Activated CD4-positive, alpha-beta T cell treated with anti-CD3 and anti-CD28 coated beads, Interleukin-2, Interleukin-4, amounts not matched to agents 100 ng/mL and 50 ng/mL, durations not matched to agents 16 hours and 8 hours (primary cell): ENCODE data around the gene BCL6.

Experiments
- DNase-seq: peaks from one replicate; pipeline ENCODE4 v3.0.0-alpha.2; 2020; ENCODE audit warnings: low spot score

BCL6 gene

GRCh38 chr3:187745201-187746058, at the start of gene BCL6:
Gene BCL6, minus strand, starts transcription at chr3:187745468. Its CDS starts 11,775 bp downstream, at chr3:187733693.
- DNase-seq: peak; percentile 94

GRCh38 chr3:187794731-187795130, 49.5 kb upstream of the BCL6 start:
- DNase-seq: no peak

- DNase-seq: no peak
Observed at GRCh38 chr3:187793618-187794017, 48.4 kb upstream of the BCL6 start.

GRCh38 chr3:187792521-187792920, 47.3 kb upstream of the BCL6 start:
- no peak for DNase-seq

GRCh38 chr3:187789872-187790271, 44.6 kb upstream of the BCL6 start:
- no peak for DNase-seq

- DNase-seq: no peak
Observed at GRCh38 chr3:187788984-187789857, 44.0 kb upstream of the BCL6 start.

GRCh38 chr3:187783098-187783497, 37.8 kb upstream of the BCL6 start:
- peak; percentile 60 for DNase-seq

- no peak for DNase-seq
Observed at GRCh38 chr3:187782006-187782405, 36.7 kb upstream of the BCL6 start.

- DNase-seq: no peak
Observed at GRCh38 chr3:187781001-187781400, 35.7 kb upstream of the BCL6 start.

GRCh38 chr3:187778726-187779125, 33.5 kb upstream of the BCL6 start:
- DNase-seq: no peak

- peak; percentile 88 for DNase-seq
Observed at GRCh38 chr3:187777331-187777941, 32.2 kb upstream of the BCL6 start.

GRCh38 chr3:187775549-187775948, 30.3 kb upstream of the BCL6 start:
- no peak for DNase-seq

- no peak for DNase-seq
Observed at GRCh38 chr3:187774185-187774789, 29.0 kb upstream of the BCL6 start.

- DNase-seq: no peak
Observed at GRCh38 chr3:187773233-187774184, 28.2 kb upstream of the BCL6 start.

GRCh38 chr3:187770224-187770623, 25.0 kb upstream of the BCL6 start:
- DNase-seq: peak; percentile 58

- no peak for DNase-seq
Observed at GRCh38 chr3:187769771-187770170, 24.5 kb upstream of the BCL6 start.

- DNase-seq: no peak
Observed at GRCh38 chr3:187767266-187768012, 22.2 kb upstream of the BCL6 start.

GRCh38 chr3:187765342-187765741, 20.1 kb upstream of the BCL6 start:
- DNase-seq: no peak

GRCh38 chr3:187763850-187764648, 18.8 kb upstream of the BCL6 start:
- no peak for DNase-seq
